PC-9 (cell line): ENCODE data around the gene RP2. TPM values are rescaled to one million over a fixed set of nuclear protein-coding genes. Genes with fewer than 3 reads are reported as not detected.
A peak's percentile ranks its signal among the peaks of the same experiment; 100 is the strongest.

Experiments used
- BruUV-seq: library from RNA; stranded (reverse); fragments of 400-500 nt; replicated peaks from 2 replicates; lab custom pipeline; 2021; lab: Mats Ljungman, UMichigan
- CTCF ChIA-PET: fragments of 300-600 bp; sonication (Branson Sonifier 250); formaldehyde crosslinking; loops from one replicate; lab custom pipeline; 2022; ENCODE audit warnings: antibody characterized with exemption; lab: Charles Lee
- POLR2A ChIA-PET: fragments of 300-600 bp; sonication (Branson Sonifier 250); formaldehyde crosslinking; loops from one replicate; lab custom pipeline; 2022; ENCODE audit warnings: antibody characterized with exemption; ENCODE audit not compliant: unreplicated experiment; lab: Charles Lee
- DNase-seq, 2 experiments: peaks; one replicate each; pipeline versions ENCODE4 v3.0.0 to v3.0.0-alpha.2; 2015 to 2022; ENCODE audit warnings: mixed read lengths in 1 of 2
- H2AFZ ChIP-seq: fragments of 200-600 bp; sonication (generic); 2 replicates; pipeline ENCODE4 v1.8.1; 2017; ENCODE audit warnings: antibody characterized with exemption
- H3F3A ChIP-seq: fragments of 200-600 bp; sonication (generic); 2 replicates; pipeline ENCODE4 v1.8.1; 2017; ENCODE audit warnings: antibody characterized with exemption, mild to moderate bottlenecking, low read depth; ENCODE audit not compliant: insufficient read depth
- H3K27ac ChIP-seq: fragments of 200-600 bp; sonication (generic); 2 replicates; pipeline ENCODE4 v1.6.1; 2016; ENCODE audit warnings: mixed run types
- H3K27me3 ChIP-seq: fragments of 200-600 bp; sonication (generic); 2 replicates; pipeline ENCODE4 v1.6.1; 2016; ENCODE audit warnings: low read depth, mixed run types; ENCODE audit not compliant: insufficient read depth
- H3K36me3 ChIP-seq: fragments of 200-600 bp; sonication (generic); 2 replicates; pipeline ENCODE4 v1.6.1; 2016; ENCODE audit warnings: low read depth, mixed run types
- H3K4me1 ChIP-seq: fragments of 200-600 bp; sonication (generic); replicated peaks from 2 replicates; pipeline ENCODE4 v1.6.1; 2016; ENCODE audit warnings: mixed run types; ENCODE audit not compliant: insufficient read depth
- H3K4me2 ChIP-seq: fragments of 200-600 bp; sonication (generic); 2 replicates; pipeline ENCODE4 v1.6.1; 2017; ENCODE audit warnings: mixed run types
- H3K4me3 ChIP-seq: fragments of 200-600 bp; sonication (generic); 2 replicates; pipeline ENCODE4 v1.6.1; 2016; ENCODE audit warnings: mixed run types
- H3K79me2 ChIP-seq: fragments of 200-600 bp; sonication (generic); 2 replicates; pipeline ENCODE4 v1.6.1; 2017; ENCODE audit warnings: low read depth, mixed run types
- H3K9me2 ChIP-seq: fragments of 200-600 bp; sonication (generic); 2 replicates; pipeline ENCODE4 v1.8.1; 2017; ENCODE audit warnings: mild to moderate bottlenecking; ENCODE audit not compliant: insufficient read depth
- H3K9me3 ChIP-seq: fragments of 200-600 bp; sonication (generic); 2 replicates; pipeline ENCODE4 v1.8.1; 2016; ENCODE audit warnings: low read depth; ENCODE audit not compliant: insufficient read depth
- H4K20me1 ChIP-seq: fragments of 200-600 bp; sonication (generic); 2 replicates; pipeline ENCODE4 v1.8.1; 2017; ENCODE audit not compliant: insufficient read depth
- CTCF ChIP-seq: fragments of 200-600 bp; sonication (generic); conservative IDR thresholded peaks from 2 replicates; pipeline ENCODE4 v1.6.1; 2017; ENCODE audit warnings: mixed run types, antibody characterized with exemption, mild to moderate bottlenecking, moderate library complexity
- EZH2 ChIP-seq: fragments of 200-600 bp; sonication (generic); IDR thresholded peaks from 2 replicates; pipeline ENCODE4 v1.8.0; 2017; ENCODE audit warnings: antibody characterized with exemption, low read depth
- intact Hi-C: fragments of 100-400 bp; cut with micrococcal nuclease; formaldehyde crosslinking; loops from one replicate; pipeline ENCODE4 v1.10.0; 2022; ENCODE audit not compliant: unreplicated experiment
- total RNA-seq: library from RNA; stranded (reverse); gene quantifications from 2 replicates; pipeline ENCODE4 v1.2.3, GENCODE V29; 2021

RP2 gene
- total RNA-seq, 1 experiment from 2014 or later = 11.2 TPM

GRCh38 chrX:46838974-46839480, 2.2 kb downstream of the RP2 start:
- Histone ChIP-seq H3K9me3 (no peaks in the 10 kb centered on the region), H3K36me3 (no peaks in the 10 kb centered on the region), H3F3A (no peaks in the 10 kb centered on the region), H3K27ac (peak overlapping the region; percentile 68), H3K27me3 (no peaks in the 10 kb centered on the region), H3K4me2 (peak overlapping the region; percentile 72), H4K20me1 (no peaks in the 10 kb centered on the region), H3K4me3 (peak overlapping the region; percentile 65; the same call in 1 of the 2 replicates), H2AFZ (no peak overlapping the region), H3K79me2 (peaks cover 52% of the 10 kb centered on the region), H3K9me2 (no peaks in the 10 kb centered on the region), H3K4me1 (no peaks in the 10 kb centered on the region; the same call in 1 of the 2 replicates)
- ChIA-PET POLR2A (interaction anchor here (0.6 to 0.7 kb wide), 2 partner anchors 26 to 63 kb away, joined by 3 to 4 read pairs; no protein-coding TSS in a partner anchor), CTCF (no interaction called here)
- intact Hi-C loops = loop anchor here (1.0 kb wide), 1 partner anchor 27 kb away; no protein-coding TSS in a partner anchor
- DNase-seq = no peak
- TF ChIP-seq EZH2 (no peak), CTCF (no peak)
- BruUV-seq = no TSS peak

GRCh38 chrX:46840946-46841345, 4.1 kb downstream of the RP2 start:
- no peaks in the 10 kb centered on the region; the same call in 1 of the 2 replicates for H3K4me1 ChIP-seq
- no peaks in the 10 kb centered on the region for H3K36me3 ChIP-seq
- no peak for DNase-seq
- no peak for TF ChIP-seq CTCF
- H3K27me3 ChIP-seq = no peaks in the 10 kb centered on the region
- H2AFZ ChIP-seq = no peak overlapping the region
- no peaks in the 10 kb centered on the region for H3K9me2 ChIP-seq
- H3K79me2 ChIP-seq = peaks cover 63% of the 10 kb centered on the region
- H3F3A ChIP-seq = no peaks in the 10 kb centered on the region
- CTCF ChIA-PET = no interaction called here
- H4K20me1 ChIP-seq = no peaks in the 10 kb centered on the region
- intact Hi-C loops = no loop called here
- POLR2A ChIA-PET = no interaction called here
- H3K27ac ChIP-seq = no peak overlapping the region
- no peaks in the 10 kb centered on the region for H3K9me3 ChIP-seq
- no TSS peak for BruUV-seq
- H3K4me2 ChIP-seq = peak overlapping the region; percentile 40; the same call in 1 of the 2 replicates
- no peak overlapping the region for H3K4me3 ChIP-seq

GRCh38 chrX:46841346-46841745, 4.5 kb downstream of the RP2 start:
- intact Hi-C loops = no loop called here
- Histone ChIP-seq H3K4me1 (no peaks in the 10 kb centered on the region; the same call in 1 of the 2 replicates), H3K9me3 (no peaks in the 10 kb centered on the region), H3F3A (no peaks in the 10 kb centered on the region), H3K79me2 (peaks cover 63% of the 10 kb centered on the region), H4K20me1 (no peaks in the 10 kb centered on the region), H2AFZ (no peak overlapping the region), H3K27me3 (no peaks in the 10 kb centered on the region), H3K4me3 (no peak overlapping the region), H3K9me2 (no peaks in the 10 kb centered on the region), H3K36me3 (no peaks in the 10 kb centered on the region), H3K4me2 (0 out of 2 replicates have a peak overlapping the region, but pooled peaks have one; percentile 40), H3K27ac (no peak overlapping the region)
- DNase-seq = no peak
- TF ChIP-seq EZH2 (no peak), CTCF (no peak)
- CTCF ChIA-PET = no interaction called here
- no TSS peak for BruUV-seq
- POLR2A ChIA-PET = no interaction called here
